Measurements from ENCODE around the gene THAP7.

THAP7 gene

GRCh38 chr22:20964090-20964798, 37.7 kb downstream of the THAP7 start:
- DNase-seq (ENCODE audit: low spot score): no peak

GRCh38 chr22:20963201-20964052, 38.5 kb downstream of the THAP7 start:
- DNase-seq (ENCODE audit: low spot score): no peak

- no peak for DNase-seq (ENCODE audit: low spot score)
Observed at GRCh38 chr22:20962491-20962945, 39.4 kb downstream of the THAP7 start.

- no peak for DNase-seq (ENCODE audit: low spot score)
Observed at GRCh38 chr22:20960609-20961008, 41.3 kb downstream of the THAP7 start.

- no peak for DNase-seq (ENCODE audit: low spot score)
Observed at GRCh38 chr22:20959578-20960461, 42.1 kb downstream of the THAP7 start.

- no peak for DNase-seq (ENCODE audit: low spot score)
Observed at GRCh38 chr22:20957683-20958431, 44.1 kb downstream of the THAP7 start.

- no peak for DNase-seq (ENCODE audit: low spot score)
Observed at GRCh38 chr22:20957102-20957682, 44.7 kb downstream of the THAP7 start.

GRCh38 chr22:20956258-20957101, 45.4 kb downstream of the THAP7 start:
- no peak for DNase-seq (ENCODE audit: low spot score)

- DNase-seq (ENCODE audit: low spot score): no peak
Observed at GRCh38 chr22:20955548-20955947, 46.4 kb downstream of the THAP7 start.

- no peak for DNase-seq (ENCODE audit: low spot score)
Observed at GRCh38 chr22:20953668-20954500, 48.0 kb downstream of the THAP7 start.

- no peak for DNase-seq (ENCODE audit: low spot score)
Observed at GRCh38 chr22:20953342-20953608, 48.6 kb downstream of the THAP7 start.

- DNase-seq (ENCODE audit: low spot score): no peak
Observed at GRCh38 chr22:20952544-20953341, 49.2 kb downstream of the THAP7 start.

- DNase-seq (ENCODE audit: low spot score): no peak
Observed at GRCh38 chr22:20951932-20952380, 50.0 kb downstream of the THAP7 start.

GRCh38 chr22:20951151-20951931, 50.6 kb downstream of the THAP7 start:
- DNase-seq (ENCODE audit: low spot score): no peak

GRCh38 chr22:20949698-20950183, 52.2 kb downstream of the THAP7 start:
- no peak for DNase-seq (ENCODE audit: low spot score)

Data from Ammon's horn (tissue), 1 donor.